HL-60/S4 (cell line): ENCODE measurements around the gene ARL8A.
"Not testable (repeated sequence)": the region's sequence is repeated elsewhere in the genome, so short reads cannot be mapped to it uniquely, and the experiment has no call there.

ENCODE experiments used
- in situ Hi-C: fragments of 300-500 bp; cut with MboI; formaldehyde crosslinking; loops from 2 replicates; pipeline ENCODE4 v1.14.3; 2022; ENCODE audit warnings: low sequenced_read_pairs

ARL8A gene

DNA sequence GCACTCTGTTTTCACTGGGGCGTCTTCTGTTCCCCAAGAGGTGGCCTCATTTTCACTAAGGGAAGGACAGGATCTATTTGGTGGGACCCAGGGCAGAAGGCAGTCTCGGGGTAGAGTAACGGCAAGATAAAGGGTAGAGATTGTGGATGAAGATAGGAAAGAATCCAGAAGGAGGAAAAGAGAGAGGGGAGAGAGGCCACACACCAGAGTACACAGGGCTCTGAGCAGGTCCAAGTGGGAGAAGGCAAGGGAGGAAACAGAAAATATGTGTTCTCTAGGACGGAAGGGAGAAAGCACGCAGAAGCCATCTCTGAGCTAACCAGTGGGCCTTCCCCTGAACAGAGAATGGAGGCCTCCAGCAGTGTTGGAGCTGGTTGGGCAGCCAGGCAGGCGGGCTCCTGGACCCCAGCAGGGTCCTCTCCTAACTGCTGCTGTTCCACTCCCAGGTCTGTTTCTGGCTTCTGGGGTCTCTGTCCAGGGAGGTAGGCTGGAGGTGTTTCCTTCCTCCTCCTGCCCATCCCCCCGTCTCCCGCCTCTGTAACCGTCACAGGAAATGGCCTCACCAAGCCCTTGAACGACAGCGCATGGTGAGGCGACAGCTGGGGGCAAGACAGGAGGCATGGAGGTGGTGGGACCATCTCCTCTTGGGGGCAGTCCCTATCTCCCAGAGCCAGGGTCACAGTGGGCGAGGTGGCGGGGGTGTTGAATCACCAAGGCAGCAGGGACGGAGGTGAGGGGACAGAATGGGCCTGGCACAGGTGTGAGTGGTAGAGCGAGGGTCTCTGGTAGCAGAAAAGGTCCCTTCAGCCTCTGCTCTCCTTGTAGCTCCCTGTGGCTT, 15.2 kb upstream of the ARL8A start:
- in situ Hi-C loops: no loop called here

GRCh38 chr1:202158810-202159533, 14.4 kb upstream of the ARL8A start:
- in situ Hi-C loops: no loop called here

GRCh38 chr1:202157945-202158344, 13.4 kb upstream of the ARL8A start:
- in situ Hi-C loops: no loop called here

- in situ Hi-C loops: no loop called here
These were observed 12.1 kb upstream of the ARL8A start for GRCh38 chr1:202156590-202156989.

DNA sequence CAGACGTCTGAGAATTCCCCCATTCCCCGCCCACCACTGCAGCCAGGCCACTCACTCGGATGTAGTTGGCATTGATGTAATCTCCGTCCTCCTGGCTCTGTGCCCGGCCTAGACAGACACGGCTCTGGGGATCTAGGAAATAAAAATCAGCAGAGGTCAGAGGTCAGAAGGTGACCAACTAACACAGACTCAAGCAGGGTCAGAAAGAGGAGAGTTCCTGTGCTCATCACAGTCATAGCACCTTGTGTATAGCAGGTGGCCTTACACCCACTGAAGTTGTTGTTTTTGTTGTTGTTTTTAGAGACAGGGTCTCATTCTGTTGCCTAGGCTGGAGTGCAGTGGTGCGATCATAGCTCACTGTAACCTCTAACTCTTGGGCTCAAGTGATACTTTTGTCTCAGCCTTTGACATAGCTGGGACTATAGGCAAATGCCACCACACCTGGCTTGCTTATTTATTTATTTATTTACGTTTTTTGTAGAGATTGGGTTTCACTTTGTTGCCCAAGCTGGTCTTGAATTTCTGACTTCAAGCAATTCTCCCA, 11.0 kb upstream of the ARL8A start:
- in situ Hi-C loops: no loop called here

DNA sequence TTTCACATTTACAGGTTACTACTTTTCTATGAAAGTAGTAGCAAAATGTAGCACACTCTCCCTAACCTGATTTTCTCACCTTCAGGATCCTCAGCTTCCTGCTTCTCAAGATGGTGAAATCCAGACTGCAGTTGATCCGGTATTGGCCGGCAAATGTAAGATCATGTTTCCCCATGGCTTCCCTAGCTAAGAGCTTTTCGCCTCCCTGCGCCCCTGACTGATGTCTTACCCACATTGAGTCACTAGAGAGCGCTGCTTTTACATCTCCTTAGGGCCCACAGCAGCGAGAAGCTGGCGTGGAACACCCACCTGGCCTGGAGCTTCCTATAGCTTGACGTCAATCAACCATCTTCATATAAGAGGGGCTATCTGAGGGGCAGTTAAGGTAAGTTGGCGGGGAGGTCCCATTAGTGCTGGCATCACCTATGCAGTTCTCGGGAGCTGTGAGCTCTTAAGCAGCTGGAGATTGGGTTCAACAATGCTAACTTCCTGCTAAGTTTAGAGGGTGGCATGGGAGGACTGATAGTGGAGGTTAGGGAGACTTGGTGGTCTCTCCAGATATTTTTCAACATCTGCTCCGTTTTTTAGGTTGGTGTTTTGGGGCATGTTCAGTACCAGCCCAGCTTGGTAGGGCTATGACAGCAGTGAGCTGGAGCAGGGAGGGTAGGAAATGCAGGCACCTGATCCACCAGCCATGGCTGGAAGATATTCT, 10.4 kb upstream of the ARL8A start:
- in situ Hi-C loops: no loop called here

DNA sequence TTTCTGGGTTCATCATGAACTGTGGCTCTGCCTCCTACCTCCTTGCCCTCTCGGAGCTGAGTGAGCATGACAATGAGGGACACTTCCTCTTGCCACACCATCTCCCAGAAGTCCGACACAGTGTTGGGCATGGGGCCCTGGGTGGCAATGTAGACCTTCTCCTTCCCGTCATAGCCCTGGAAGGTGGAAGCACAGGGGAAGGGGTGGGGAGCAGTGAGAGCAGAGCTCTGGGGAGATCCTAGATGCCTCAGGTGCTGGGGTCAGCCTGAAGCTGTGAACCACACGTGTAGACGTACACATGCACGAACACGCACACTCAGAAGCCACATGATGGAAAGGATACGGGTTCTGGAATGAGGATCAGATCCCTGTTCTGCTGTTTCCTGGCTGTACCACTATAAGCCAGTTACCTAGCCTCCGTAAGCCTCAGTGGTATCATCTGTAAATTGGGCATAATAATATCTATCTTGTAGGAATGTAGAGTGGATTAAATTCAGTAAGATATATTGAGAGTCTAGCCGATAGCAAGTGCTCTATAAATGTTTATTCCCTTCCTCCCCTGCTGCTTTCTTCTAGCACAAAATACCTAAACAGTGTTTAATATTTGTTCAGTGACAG, 9.7 kb upstream of the ARL8A start:
- in situ Hi-C loops: no loop called here

- in situ Hi-C loops: no loop called here
These were observed 8.7 kb upstream of the ARL8A start for GRCh38 chr1:202153284-202153683.

GRCh38 chr1:202152399-202152798, 7.9 kb upstream of the ARL8A start:
- in situ Hi-C loops: no loop called here

DNA sequence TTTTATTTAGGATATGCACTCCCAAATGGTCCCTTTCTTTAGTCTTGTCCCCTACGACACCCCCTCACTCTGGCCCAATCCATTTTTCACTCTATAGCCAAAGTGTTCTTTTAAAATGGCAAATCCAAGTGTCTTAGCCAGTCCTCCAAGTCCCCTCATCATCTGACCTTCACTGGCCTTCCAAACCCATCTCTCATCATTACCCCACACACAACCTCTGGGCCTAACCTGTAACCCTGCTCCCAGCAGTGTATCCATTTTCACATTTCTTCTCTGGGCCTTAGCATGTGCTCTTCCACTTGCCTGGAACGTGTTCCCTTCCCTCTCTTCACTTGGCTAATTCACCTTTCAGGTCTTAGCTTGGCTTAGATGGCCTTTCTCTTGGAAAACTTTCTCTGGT, 6.5 kb upstream of the ARL8A start:
- in situ Hi-C loops: no loop called here

- in situ Hi-C loops: no loop called here
These were observed 6.1 kb upstream of the ARL8A start for GRCh38 chr1:202150602-202151001.

DNA sequence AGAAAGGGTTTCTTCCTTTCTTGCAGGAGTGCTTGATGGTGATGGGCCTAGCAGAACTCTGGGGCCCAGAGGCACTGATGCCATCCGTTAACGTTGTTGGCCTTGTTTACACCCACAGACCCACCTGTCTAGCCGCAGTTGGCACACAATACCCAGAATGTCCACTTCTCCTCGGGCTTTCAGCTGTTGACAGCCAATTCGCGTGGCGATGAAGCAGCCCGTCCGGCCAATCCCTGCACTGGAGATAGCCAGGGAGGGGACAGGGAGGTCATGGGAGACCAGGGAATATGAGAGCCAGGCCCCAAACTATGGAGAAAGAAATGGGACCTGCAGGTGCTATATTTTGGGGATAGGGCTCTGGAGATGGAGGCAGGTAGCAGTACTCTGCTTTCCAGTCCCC, 5.7 kb upstream of the ARL8A start:
- in situ Hi-C loops: no loop called here

DNA sequence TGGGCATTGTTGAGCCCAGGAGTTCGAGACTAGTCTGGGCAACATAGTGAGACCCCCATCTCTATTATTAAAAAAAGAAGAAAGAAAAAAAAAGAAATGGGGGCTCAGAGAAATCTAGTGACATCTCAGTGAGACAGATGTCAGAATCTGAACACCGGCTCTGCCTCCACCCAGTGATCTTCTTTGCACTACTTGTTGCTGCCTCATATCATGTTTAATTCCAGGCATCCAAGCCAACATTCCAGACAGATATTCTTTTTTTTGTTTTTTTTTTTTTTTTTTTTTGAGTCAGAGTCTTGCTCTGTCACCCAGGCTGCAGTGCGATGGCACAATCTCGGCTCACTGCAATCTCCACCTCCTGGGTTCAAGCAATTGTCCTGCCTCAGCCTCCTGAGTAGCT, 5.0 kb upstream of the ARL8A start:
- in situ Hi-C loops: no loop called here

DNA sequence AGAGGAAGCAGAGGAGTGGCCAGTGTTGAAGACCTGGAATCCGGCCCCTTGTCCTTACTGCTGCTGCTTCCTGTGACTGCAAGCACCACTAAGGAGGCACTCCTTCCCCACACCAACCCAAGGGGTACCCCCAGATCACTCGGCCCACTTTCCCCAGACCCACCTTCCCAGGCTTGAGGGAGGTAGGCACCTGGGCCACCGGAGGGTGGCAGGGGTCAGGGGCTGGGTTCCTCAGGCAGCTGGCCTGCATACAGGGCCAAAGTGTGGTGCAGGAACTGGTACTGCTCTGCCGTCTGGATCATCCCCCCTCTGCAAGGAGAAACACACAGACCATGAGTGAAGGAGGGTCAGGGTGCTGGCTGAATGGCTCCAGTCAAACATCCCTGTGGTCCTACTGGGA, 3.9 kb upstream of the ARL8A start:
- in situ Hi-C loops: no loop called here

- in situ Hi-C loops: no loop called here
These were observed 2.5 kb upstream of the ARL8A start for GRCh38 chr1:202146993-202147392.

DNA sequence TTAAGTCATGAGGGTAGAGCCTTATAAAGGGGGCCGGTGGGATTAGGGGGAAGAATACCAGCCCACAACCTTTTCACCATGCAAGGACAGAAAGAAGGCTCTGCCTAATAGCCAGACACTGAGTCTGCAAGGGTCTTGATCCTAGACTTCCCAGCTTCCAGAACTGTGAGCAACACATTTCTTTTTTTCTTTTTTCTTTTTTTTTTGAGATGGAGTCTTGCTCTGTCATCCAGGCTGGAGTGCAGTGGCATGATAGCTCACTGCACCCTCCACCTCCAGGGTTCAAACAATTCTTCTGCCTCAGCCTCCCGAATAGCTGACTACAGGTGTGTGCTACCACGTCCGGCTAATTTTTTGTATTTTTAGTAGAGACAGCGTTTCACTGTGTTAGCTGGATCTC, 1.7 kb upstream of the ARL8A start:
- in situ Hi-C loops: no loop called here

DNA sequence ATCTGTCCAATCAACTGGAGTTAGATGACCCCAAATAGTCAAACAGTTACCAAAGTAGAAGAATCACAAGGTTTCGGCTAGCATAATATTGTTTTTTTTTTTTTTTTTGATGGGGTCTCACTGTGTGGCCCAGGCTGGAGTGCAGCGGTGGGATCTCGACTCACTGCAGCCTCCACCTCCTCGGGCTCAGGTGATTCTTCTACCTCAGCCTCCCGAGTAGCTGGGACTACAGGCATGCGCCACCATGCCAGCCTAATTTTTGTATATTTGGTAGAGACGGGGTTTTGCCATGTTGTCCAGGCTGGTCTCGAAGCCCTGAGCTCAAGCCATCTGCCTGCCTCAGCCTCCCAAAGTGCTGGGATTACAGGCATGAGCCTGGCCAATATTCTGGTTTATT, 1.2 kb upstream of the ARL8A start:
- in situ Hi-C loops: not testable (repeated sequence)

DNA sequence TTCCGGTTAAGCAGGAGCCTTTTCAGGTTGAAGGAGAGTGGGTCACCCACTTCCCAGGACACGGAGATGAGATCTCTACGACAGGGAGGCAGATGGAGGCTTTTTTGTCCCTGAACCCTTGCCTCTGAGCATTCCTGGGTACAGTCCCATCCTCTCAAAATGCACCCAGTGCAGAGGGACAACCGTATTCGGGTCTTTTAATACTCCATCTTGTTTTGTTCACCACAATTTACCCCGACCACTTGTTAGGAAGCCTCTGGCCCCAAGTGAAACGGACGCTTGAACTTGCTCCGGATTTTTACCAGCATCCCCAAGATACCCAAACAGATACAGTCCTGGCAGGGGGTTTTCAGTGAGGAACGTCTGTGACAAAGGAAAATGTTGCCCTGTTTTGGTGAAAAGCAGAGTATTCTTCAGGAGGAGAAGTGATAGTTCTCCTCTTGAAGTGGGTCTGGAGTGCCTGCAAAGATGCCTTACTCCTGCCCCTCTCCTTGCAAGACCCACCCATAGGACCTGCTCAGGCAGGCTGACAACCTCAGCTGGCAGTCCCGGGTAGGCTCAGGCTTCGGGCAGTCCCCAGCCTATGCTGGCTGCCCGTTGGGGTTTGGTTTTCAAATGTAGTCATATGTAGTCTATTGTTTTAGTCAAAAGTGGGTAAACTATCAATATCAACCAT, 669 bp upstream of the ARL8A start:
- in situ Hi-C loops: no loop called here

- in situ Hi-C loops: no loop called here
These were observed 652 bp downstream of the ARL8A start for GRCh38 chr1:202143768-202144401.
